B cell (primary cell): ENCODE measurements around the gene SUSD4. TPM values are rescaled to one million over a fixed set of nuclear protein-coding genes. Genes with fewer than 3 reads are reported as not detected.

Source experiments
- ATAC-seq: fragments of 200-7000 bp; cut with Tn5 transposase; one replicate; pipeline ENCODE4 v1.10.0; 2021; ENCODE audit warnings: low read depth, mild to moderate bottlenecking, moderate number of reproducible peaks, moderate library complexity
- CTCF ChIA-PET: fragments of 350-600 bp; sonication (Branson Sonifier 250); formaldehyde crosslinking; loops from one replicate; lab custom pipeline; 2021; ENCODE audit warnings: antibody characterized with exemption, inconsistent platforms; lab: Charles Lee
- POLR2A ChIA-PET: fragments of 350-600 bp; sonication (Branson Sonifier 250); formaldehyde crosslinking; loops from one replicate; lab custom pipeline; 2021; ENCODE audit warnings: antibody characterized with exemption; lab: Charles Lee
- DNase-seq: peaks from one replicate; pipeline ENCODE4 v3.0.0; 2013
- H2AFZ ChIP-seq: 2 replicates; pipeline ENCODE4 v1.6.1; 2012; ENCODE audit warnings: mild to moderate bottlenecking, low read depth, low read length; ENCODE audit not compliant: insufficient read depth, poor library complexity, severe bottlenecking
- H3K27ac ChIP-seq, 2 donors: 1 replicate in 1 of 2; 2 replicates in 1 of 2; pipeline ENCODE4 v1.5.1; 2012 to 2013; ENCODE audit warnings: low read length in 2 of 2, mild to moderate bottlenecking in 2 of 2, moderate library complexity in 1 of 2
- H3K27me3 ChIP-seq, 4 experiments: fragments of 200-600 bp in 1 of 4; sonication (generic) in 1 of 4; replicated peaks in 1 of 4; 1 replicate in 2 of 4; 2 replicates in 2 of 4; pipeline versions ENCODE4 v1.6.1 to v1.7.0; 2013 to 2016; ENCODE audit warnings: low read length in 3 of 4, mild to moderate bottlenecking in 2 of 4, mixed read lengths in 1 of 4, moderate library complexity in 1 of 4; ENCODE audit not compliant: insufficient read depth in 4 of 4, control insufficient read depth in 3 of 4; ENCODE audit errors: control extremely low read depth in 1 of 4
- H3K36me3 ChIP-seq, 2 experiments: replicated peaks in 1 of 2; 1 replicate in 1 of 2; 2 replicates in 1 of 2; pipeline versions ENCODE4 v1.6.1 to v1.7.1; 2013; ENCODE audit warnings: low read length in 1 of 2; ENCODE audit not compliant: insufficient read depth in 2 of 2, control insufficient read depth in 1 of 2; ENCODE audit errors: control extremely low read depth in 1 of 2, extremely low read depth in 1 of 2
- H3K4me1 ChIP-seq, 2 donors: fragments of 200-600 bp in 1 of 2; sonication (generic) in 1 of 2; 1 replicate in 1 of 2; 2 replicates in 1 of 2; pipeline versions ENCODE4 v1.5.1 to v1.6.1; 2013 to 2017; ENCODE audit warnings: low read length in 2 of 2; ENCODE audit not compliant: control insufficient read depth in 2 of 2, insufficient read depth in 2 of 2
- H3K4me2 ChIP-seq: replicated peaks from 2 replicates; pipeline ENCODE3; 2012; ENCODE audit warnings: mild to moderate bottlenecking, low read depth, low read length; ENCODE audit not compliant: poor library complexity, severe bottlenecking
- H3K4me3 ChIP-seq, 5 experiments: fragments of 200-600 bp in 1 of 5; sonication (generic) in 1 of 5; 1 replicate in 3 of 5; 2 replicates in 2 of 5; pipeline versions ENCODE4 v1.5.1 to v1.7.0; 2011 to 2016; ENCODE audit warnings: low read length in 4 of 5, mild to moderate bottlenecking in 4 of 5, low read depth in 2 of 5, control low read depth in 1 of 5, moderate library complexity in 1 of 5; ENCODE audit not compliant: insufficient read depth in 1 of 5; ENCODE audit errors: control extremely low read depth in 1 of 5, extremely low read depth in 1 of 5
- H3K79me2 ChIP-seq: fragments of 200-600 bp; sonication (generic); one replicate; pipeline ENCODE4 v1.6.0; 2016; ENCODE audit warnings: low read length; ENCODE audit not compliant: control insufficient read depth, insufficient read depth
- H3K9ac ChIP-seq: fragments of 200-600 bp; sonication (generic); 2 replicates; pipeline ENCODE4 v1.6.1; 2017; ENCODE audit warnings: mild to moderate bottlenecking, low read length, moderate library complexity
- H3K9me3 ChIP-seq, 3 donors: one replicate each; pipeline versions ENCODE4 v1.6.1 to v1.7.1; 2013; ENCODE audit warnings: low read length in 2 of 3; ENCODE audit not compliant: control insufficient read depth in 2 of 3, insufficient read depth in 1 of 3; ENCODE audit errors: control extremely low read depth in 1 of 3
- H4K20me1 ChIP-seq: 2 replicates; pipeline ENCODE4 v1.6.0; 2012; ENCODE audit warnings: mild to moderate bottlenecking, low read length; ENCODE audit not compliant: insufficient read depth, control insufficient read depth, poor library complexity, severe bottlenecking
- H3K27ac Mint-ChIP-seq: one replicate; pipeline ENCODE4 v1.8.0; 2021; ENCODE audit warnings: mixed read lengths
- H3K27me3 Mint-ChIP-seq: one replicate; pipeline ENCODE4 v1.8.0; 2021; ENCODE audit warnings: mixed read lengths
- H3K4me1 Mint-ChIP-seq: one replicate; pipeline ENCODE4 v1.8.0; 2021; ENCODE audit warnings: mixed read lengths
- H3K4me3 Mint-ChIP-seq: one replicate; pipeline ENCODE4 v1.8.0; 2021; ENCODE audit warnings: mixed read lengths
- H3K9me3 Mint-ChIP-seq: one replicate; pipeline ENCODE4 v1.8.0; 2022; ENCODE audit warnings: mixed read lengths; ENCODE audit not compliant: insufficient read depth
- CTCF ChIP-seq: fragments of 200-600 bp; IDR thresholded peaks from one replicate; pipeline ENCODE4 v1.8.0; 2022; ENCODE audit warnings: antibody characterized with exemption, mild to moderate bottlenecking
- EZH2 ChIP-seq: IDR thresholded peaks from 2 replicates; pipeline ENCODE4 v1.6.1; 2012; ENCODE audit warnings: borderline replicate concordance, low read depth, mild to moderate bottlenecking, moderate library complexity, low read length; ENCODE audit not compliant: insufficient read depth, poor library complexity, severe bottlenecking
- WGBS: methylation state at CpG from one replicate; pipeline ENCODE4 v1.1.5; 2013; ENCODE audit warnings: missing lambda C conversion rate; ENCODE audit not compliant: insufficient coverage; 5-methylcytosine and 5-hydroxymethylcytosine counted together
- intact Hi-C: fragments of 100-400 bp; cut with micrococcal nuclease; formaldehyde crosslinking; loops from one replicate; pipeline ENCODE4 v1.10.0; 2022
- polyA plus RNA-seq: library from polyadenylated mRNA; depleted of rRNA; stranded (reverse); fragments of >200 nt; gene quantifications from 2 replicates; pipeline ENCODE4 v1.2.3, GENCODE V29; 2012
- total RNA-seq, 2 donors: library from RNA; stranded (reverse); fragments of 120-200 nt in 1 of 2; gene quantifications; 1 replicate in 1 of 2; 2 replicates in 1 of 2; pipeline versions ENCODE4 v1.2.3 to v1.2.4, GENCODE V29; 2013 to 2022

SUSD4 gene
- total and polyA plus RNA-seq, 2 donors (not counting 1 experiment from before 2014, with no cell fraction given), result 0.13 TPM; not detected in 1

- Mint-ChIP-seq H3K27ac (no peak overlapping the region), H3K9me3 (no peaks in the 10 kb centered on the region), H3K4me1 (no peaks in the 10 kb centered on the region), H3K27me3 (peaks cover 15% of the 10 kb centered on the region), H3K4me3 (no peak overlapping the region)
- Histone ChIP-seq H3K4me3 (no peak overlapping the region), H4K20me1 (no peaks in the 10 kb centered on the region), H3K9ac (no peak overlapping the region), H3K79me2 (no peaks in the 10 kb centered on the region), H3K27ac (no peak overlapping the region), H3K36me3 (no peaks in the 10 kb centered on the region), H2AFZ (no peak overlapping the region), H3K9me3 (peaks cover 0 to 2% (median 0%) of the 10 kb centered on the region in 3 donors), H3K27me3 (no peaks in the 10 kb centered on the region), H3K4me2 (no peak overlapping the region), H3K4me1 (no peaks in the 10 kb centered on the region)
- ChIA-PET CTCF (no interaction called here), POLR2A (no interaction called here)
- ATAC-seq, result no peak
- TF ChIP-seq EZH2, result no peak
- TF ChIP-seq CTCF, result no peak
- no peak for DNase-seq
- 87% methylated on average over 10 of the region's 13 CpGs for WGBS
- intact Hi-C loops, result no loop called here
Observed at GRCh38 chr1:223224465-223224864, 139.5 kb downstream of the SUSD4 start.

DNA sequence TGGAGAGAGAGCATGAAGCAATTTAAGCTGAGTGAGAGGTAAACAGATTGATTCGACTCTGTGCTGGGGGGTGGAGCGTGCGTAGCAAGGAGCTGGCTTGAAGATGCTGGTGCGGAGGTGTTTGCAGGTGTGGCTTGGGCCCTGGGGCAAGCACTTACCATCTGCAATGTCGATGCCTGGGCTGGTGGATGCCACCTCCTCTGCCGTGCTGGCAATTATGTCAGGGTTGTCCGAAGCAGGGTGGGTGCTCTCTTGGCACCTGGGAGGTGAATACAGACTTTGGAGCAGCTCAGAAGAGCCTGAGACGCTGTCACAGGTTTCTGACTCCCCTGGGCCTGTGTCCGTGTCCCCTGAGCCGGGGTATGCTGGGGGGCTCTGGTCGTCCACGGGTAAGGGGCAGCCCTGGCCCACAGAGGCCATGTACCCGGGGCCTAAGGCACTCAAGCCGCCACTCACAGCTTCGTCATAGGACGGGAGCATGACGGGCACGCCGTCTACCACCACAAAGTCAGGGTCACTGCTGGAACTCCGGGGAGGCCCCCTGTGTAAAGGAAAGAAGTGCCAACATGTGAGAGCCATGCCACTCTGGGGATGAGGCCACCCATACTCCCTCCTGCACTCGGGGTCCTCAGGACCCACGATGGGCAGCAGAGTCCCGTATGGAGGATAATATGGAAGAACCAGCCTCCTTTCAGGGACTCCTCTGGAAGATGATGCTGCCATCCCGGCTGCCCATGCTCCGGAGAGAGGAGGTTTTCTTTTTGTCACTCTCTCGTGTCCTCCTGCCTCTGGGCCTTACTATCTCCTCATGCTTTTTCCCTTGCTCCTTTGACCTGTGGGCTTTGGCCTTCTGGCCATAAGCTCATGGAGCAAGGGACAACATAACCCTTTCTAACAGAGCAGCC, 140.6 kb downstream of the SUSD4 start:
- Histone ChIP-seq H2AFZ (no peak overlapping the region), H3K4me1 (no peaks in the 10 kb centered on the region), H3K36me3 (no peaks in the 10 kb centered on the region), H3K79me2 (no peaks in the 10 kb centered on the region), H3K9me3 (peaks cover 0 to 11% (median 9%) of the 10 kb centered on the region in 3 donors), H3K9ac (no peak overlapping the region), H3K4me3 (no peak overlapping the region), H3K27me3 (no peaks in the 10 kb centered on the region), H3K27ac (no peak overlapping the region), H4K20me1 (no peaks in the 10 kb centered on the region), H3K4me2 (no peak overlapping the region)
- DNase-seq (no peak), ATAC-seq (no peak)
- WGBS, result 90% methylated on average over 25 of the region's 26 CpGs
- intact Hi-C loops, result no loop called here
- POLR2A ChIA-PET, result no interaction called here
- H3K27me3 Mint-ChIP-seq, result peaks cover 15% of the 10 kb centered on the region
- TF ChIP-seq CTCF (no peak), EZH2 (no peak)
- H3K27ac Mint-ChIP-seq, result no peak overlapping the region
- H3K4me3 Mint-ChIP-seq, result no peak overlapping the region
- H3K4me1 Mint-ChIP-seq, result no peaks in the 10 kb centered on the region
- CTCF ChIA-PET, result no interaction called here
- peaks cover 4% of the 10 kb centered on the region for H3K9me3 Mint-ChIP-seq
